Calu3 (cell line): Measurements from ENCODE around the gene ALK. TPM values are rescaled to one million over a fixed set of nuclear protein-coding genes. Genes with fewer than 3 reads are reported as not detected.

ENCODE experiments used
- BruUV-seq: library from RNA; stranded (reverse); fragments of 400-500 nt; replicated peaks from 2 replicates; lab custom pipeline; 2021; lab: Mats Ljungman, UMichigan
- CTCF ChIA-PET: fragments of 300-600 bp; sonication (Branson Sonifier 250); formaldehyde crosslinking; loops from one replicate; lab custom pipeline; 2022; ENCODE audit warnings: antibody characterized with exemption; lab: Charles Lee
- DNase-seq: peaks from one replicate; pipeline ENCODE4 v3.0.0; 2022
- H3K27ac Mint-ChIP-seq: one replicate; pipeline ENCODE4 v1.8.0; 2022; ENCODE audit warnings: mixed read lengths; ENCODE audit not compliant: unreplicated experiment
- H3K27me3 Mint-ChIP-seq: one replicate; pipeline ENCODE4 v1.8.0; 2022; ENCODE audit warnings: mixed read lengths; ENCODE audit not compliant: unreplicated experiment
- H3K36me3 Mint-ChIP-seq: one replicate; pipeline ENCODE4 v1.8.0; 2022; ENCODE audit warnings: mild to moderate bottlenecking, moderate library complexity, mixed read lengths; ENCODE audit not compliant: insufficient read depth, unreplicated experiment
- H3K4me1 Mint-ChIP-seq: one replicate; pipeline ENCODE4 v1.8.0; 2022; ENCODE audit warnings: mild to moderate bottlenecking, low read depth, mixed read lengths; ENCODE audit not compliant: unreplicated experiment
- H3K4me3 Mint-ChIP-seq: one replicate; pipeline ENCODE4 v1.8.0; 2022; ENCODE audit warnings: mild to moderate bottlenecking, low read depth, moderate library complexity, mixed read lengths; ENCODE audit not compliant: unreplicated experiment
- H3K9me3 Mint-ChIP-seq: one replicate; pipeline ENCODE4 v1.8.0; 2022; ENCODE audit warnings: low read depth, mixed read lengths; ENCODE audit not compliant: unreplicated experiment
- CTCF ChIP-seq: fragments of 200-600 bp; IDR thresholded peaks from one replicate; pipeline ENCODE4 v1.8.0; 2022; ENCODE audit warnings: antibody characterized with exemption; ENCODE audit not compliant: unreplicated experiment
- intact Hi-C: fragments of 100-400 bp; cut with micrococcal nuclease; formaldehyde crosslinking; loops from one replicate; pipeline ENCODE4 v1.10.0; 2022; ENCODE audit not compliant: unreplicated experiment
- total RNA-seq: library from RNA; stranded (reverse); gene quantifications from 2 replicates; pipeline ENCODE4 v1.2.3, GENCODE V29; 2022

The ALK gene
- total RNA-seq, 1 experiment from 2014 or later: not detected

GRCh38 chr2:29215073-29215472, 706.3 kb downstream of the ALK start:
- Mint-ChIP-seq H3K36me3 (peaks cover 45% of the 10 kb centered on the region), H3K27ac (peak overlapping the region; percentile 54), H3K9me3 (no peaks in the 10 kb centered on the region), H3K4me1 (no peaks in the 10 kb centered on the region), H3K27me3 (no peaks in the 10 kb centered on the region), H3K4me3 (no peak overlapping the region)
- TF ChIP-seq CTCF: no peak
- CTCF ChIA-PET: no interaction called here
- no TSS peak for BruUV-seq
- intact Hi-C loops: no loop called here
- no peak for DNase-seq

GRCh38 chr2:29213888-29214291, 707.5 kb downstream of the ALK start:
- Mint-ChIP-seq H3K9me3 (no peaks in the 10 kb centered on the region), H3K27me3 (no peaks in the 10 kb centered on the region), H3K4me1 (no peaks in the 10 kb centered on the region), H3K27ac (no peak overlapping the region), H3K36me3 (peaks cover 46% of the 10 kb centered on the region), H3K4me3 (no peak overlapping the region)
- no peak for TF ChIP-seq CTCF
- intact Hi-C loops: loop anchor here (1.0 kb wide), 1 partner anchor 24 kb away; no protein-coding TSS in a partner anchor
- DNase-seq: no peak
- BruUV-seq: no TSS peak
- CTCF ChIA-PET: no interaction called here

- no peak for TF ChIP-seq CTCF
- Mint-ChIP-seq H3K9me3 (no peaks in the 10 kb centered on the region), H3K27me3 (no peaks in the 10 kb centered on the region), H3K4me1 (no peaks in the 10 kb centered on the region), H3K4me3 (no peak overlapping the region), H3K27ac (peak overlapping the region; percentile 62), H3K36me3 (peaks cover 60% of the 10 kb centered on the region)
- CTCF ChIA-PET: interaction anchor here (0.8 kb wide), 1 partner anchor 187 kb away, joined by 3 read pairs; no protein-coding TSS in a partner anchor
- DNase-seq: no peak
- BruUV-seq: no TSS peak
- intact Hi-C loops: no loop called here
These were observed 709.4 kb downstream of the ALK start for GRCh38 chr2:29212009-29212408.

GRCh38 chr2:29209551-29209950, 711.8 kb downstream of the ALK start:
- Mint-ChIP-seq H3K27ac (peak overlapping the region; percentile 23), H3K36me3 (peaks cover 83% of the 10 kb centered on the region), H3K27me3 (no peaks in the 10 kb centered on the region), H3K9me3 (no peaks in the 10 kb centered on the region), H3K4me3 (no peak overlapping the region), H3K4me1 (no peaks in the 10 kb centered on the region)
- intact Hi-C loops: no loop called here
- BruUV-seq: no TSS peak
- CTCF ChIA-PET: no interaction called here
- TF ChIP-seq CTCF: no peak
- no peak for DNase-seq
